Liver (tissue), 9 donors: ENCODE data around the gene ATP2B1. TPM values are rescaled to one million over a fixed set of nuclear protein-coding genes. Genes with fewer than 3 reads are reported as not detected.

Experiments
- DNase-seq: peaks from one replicate; pipeline ENCODE4 v3.0.0-alpha.2; 2017; ENCODE audit warnings: low spot score
- H3K27ac ChIP-seq, 2 donors: one replicate each; pipeline ENCODE4 v1.7.0; 2013; ENCODE audit warnings: inconsistent platforms in 2 of 2, low read length in 2 of 2, control low read depth in 1 of 2, low read depth in 1 of 2, mild to moderate bottlenecking in 1 of 2
- H3K27me3 ChIP-seq, 4 donors: one replicate each; pipeline versions ENCODE4 v1.6.1 to v1.7.0; 2013; ENCODE audit warnings: low read length in 3 of 4, inconsistent platforms in 1 of 4, mild to moderate bottlenecking in 1 of 4, moderate library complexity in 1 of 4; ENCODE audit not compliant: control insufficient read depth in 4 of 4, insufficient read depth in 4 of 4
- H3K36me3 ChIP-seq, 4 donors: one replicate each; pipeline versions ENCODE4 v1.6.1 to v1.7.0; 2013; ENCODE audit warnings: low read length in 3 of 4, mild to moderate bottlenecking in 3 of 4, low read depth in 1 of 4, moderate library complexity in 1 of 4; ENCODE audit not compliant: control insufficient read depth in 4 of 4, insufficient read depth in 3 of 4
- H3K4me1 ChIP-seq, 4 donors: one replicate each; pipeline versions ENCODE4 v1.6.1 to v1.7.0; 2013; ENCODE audit warnings: low read length in 3 of 4, mild to moderate bottlenecking in 3 of 4, moderate library complexity in 1 of 4; ENCODE audit not compliant: control insufficient read depth in 4 of 4, insufficient read depth in 4 of 4
- H3K4me3 ChIP-seq, 3 donors: one replicate each; pipeline versions ENCODE4 v1.6.1 to v1.7.0; 2013; ENCODE audit warnings: low read length in 3 of 3, control low read depth in 1 of 3, low read depth in 1 of 3, mild to moderate bottlenecking in 1 of 3
- H3K9ac ChIP-seq, 2 donors: one replicate each; pipeline ENCODE4 v1.7.0; 2013; ENCODE audit warnings: low read length in 2 of 2, mild to moderate bottlenecking in 2 of 2, moderate library complexity in 2 of 2, control low read depth in 1 of 2, low read depth in 1 of 2
- H3K9me3 ChIP-seq, 4 donors: one replicate each; pipeline versions ENCODE4 v1.6.1 to v1.7.0; 2013; ENCODE audit warnings: low read length in 3 of 4; ENCODE audit not compliant: control insufficient read depth in 4 of 4
- ATF3 ChIP-seq: IDR thresholded peaks from 2 replicates; pipeline ENCODE4 v1.6.1; 2016; ENCODE audit warnings: antibody characterized with exemption
- CTCF ChIP-seq: fragments of 150-350 bp; IDR thresholded peaks from 2 replicates; pipeline ENCODE4 v1.5.1; 2017; ENCODE audit warnings: improper control_type of control experiment, low read depth, low read length; ENCODE audit not compliant: missing input control
- EGR1 ChIP-seq, 2 donors: IDR thresholded peaks; 2 replicates each; pipeline ENCODE4 v1.6.1; 2016 to 2018; ENCODE audit warnings: antibody characterized with exemption in 2 of 2, low read depth in 2 of 2
- FOXA1 ChIP-seq: IDR thresholded peaks from 2 replicates; pipeline ENCODE4 v1.6.1; 2016; ENCODE audit warnings: antibody characterized with exemption
- FOXA2 ChIP-seq: IDR thresholded peaks from 2 replicates; pipeline ENCODE4 v1.6.1; 2016; ENCODE audit warnings: antibody characterized with exemption
- GABPA ChIP-seq, 2 donors: IDR thresholded peaks in 1 of 2; conservative IDR thresholded peaks in 1 of 2; 2 replicates each; pipeline ENCODE4 v1.6.1; 2016; ENCODE audit warnings: antibody characterized with exemption in 2 of 2, mild to moderate bottlenecking in 1 of 2, moderate library complexity in 1 of 2
- HNF4A ChIP-seq, 2 donors: conservative IDR thresholded peaks; 2 replicates each; pipeline ENCODE4 v1.6.1; 2016; ENCODE audit warnings: antibody characterized with exemption in 2 of 2, mild to moderate bottlenecking in 2 of 2
- HNF4G ChIP-seq: IDR thresholded peaks from 2 replicates; pipeline ENCODE4 v1.6.1; 2016; ENCODE audit warnings: antibody characterized with exemption
- JUND ChIP-seq, 2 donors: IDR thresholded peaks; 2 replicates each; pipeline ENCODE4 v1.6.1; 2016; ENCODE audit warnings: antibody characterized with exemption in 2 of 2
- MAX ChIP-seq: IDR thresholded peaks from 2 replicates; pipeline ENCODE4 v1.6.1; 2016; ENCODE audit warnings: antibody characterized with exemption
- NR2F2 ChIP-seq: IDR thresholded peaks from 2 replicates; pipeline ENCODE4 v1.6.1; 2016; ENCODE audit warnings: antibody characterized with exemption
- RAD21 ChIP-seq, 2 donors: IDR thresholded peaks; 2 replicates each; pipeline ENCODE4 v1.6.1; 2016; ENCODE audit warnings: antibody characterized with exemption in 2 of 2, mild to moderate bottlenecking in 2 of 2
- REST ChIP-seq: IDR thresholded peaks from 2 replicates; pipeline ENCODE4 v1.6.1; 2016; ENCODE audit warnings: antibody characterized with exemption, mild to moderate bottlenecking
- RXRA ChIP-seq, 2 donors: IDR thresholded peaks; 2 replicates each; pipeline ENCODE4 v1.6.1; 2017 to 2018; ENCODE audit warnings: antibody characterized with exemption in 2 of 2, mild to moderate bottlenecking in 1 of 2
- SP1 ChIP-seq: IDR thresholded peaks from 2 replicates; pipeline ENCODE4 v1.6.1; 2018; ENCODE audit warnings: antibody characterized with exemption, mild to moderate bottlenecking
- TAF1 ChIP-seq: conservative IDR thresholded peaks from 2 replicates; pipeline ENCODE4 v1.6.1; 2016; ENCODE audit warnings: antibody characterized with exemption, mild to moderate bottlenecking
- YY1 ChIP-seq: IDR thresholded peaks from 2 replicates; pipeline ENCODE4 v1.6.1; 2016; ENCODE audit warnings: antibody characterized with exemption, mild to moderate bottlenecking
- ZBTB33 ChIP-seq: IDR thresholded peaks from 2 replicates; pipeline ENCODE4 v1.6.1; 2016; ENCODE audit warnings: antibody characterized with exemption
- WGBS: extraction: QIAGEN DNeasy Blood & Tissue Kit; methylation state at CpG from one replicate; pipeline ENCODE4 v1.1.7; 2013; 5-methylcytosine and 5-hydroxymethylcytosine counted together
- polyA plus RNA-seq, 2 donors: library from polyadenylated mRNA; stranded (reverse) in 1 of 2; unstranded in 1 of 2; fragments of 200-250 nt in 1 of 2; fragments of >200 nt in 1 of 2; fragmentation: Nextera tagmentation in 1 of 2; extraction: Ambion mirVana in 1 of 2; gene quantifications; one replicate each; pipeline versions ENCODE4 v1.2.1 to v1.2.3, GENCODE V29; 2013 to 2015
- total RNA-seq, 2 donors: library from RNA; depleted of rRNA; stranded (reverse); fragments of >200 nt; gene quantifications; one replicate each; pipeline ENCODE4 v1.2.3, GENCODE V29; 2014
- donor health status: healthy.
- donor health status: healthy.
- donor health status: healthy.
- donor health status: healthy.
- donor health status: healthy.

ATP2B1 gene
- total and polyA plus RNA-seq, 4 donors: 7.3 to 41.1 (median 22.8) TPM

GRCh38 chr12:89729946-89730459 lies 21.4 kb upstream of the ATP2B1 start:
- H3K4me1 ChIP-seq: no peaks in the 10 kb centered on the region
- H3K36me3 ChIP-seq: no peaks in the 10 kb centered on the region
- H3K9me3 ChIP-seq: peaks cover 0 to 2% (median 0%) of the 10 kb centered on the region in 4 donors
- WGBS: 66% methylated on average over 4 of the region's 4 CpGs
- H3K27ac ChIP-seq: no peak overlapping the region
- no peaks in the 10 kb centered on the region for H3K27me3 ChIP-seq
- DNase-seq: no peak
- no peak for TF ChIP-seq SP1
- no peak for TF ChIP-seq FOXA2
- TF ChIP-seq JUND (IDR thresholded peaks at IDR 0.05): no peak
- TF ChIP-seq MAX: no peak
- no peak for TF ChIP-seq CTCF
- no peak for TF ChIP-seq TAF1
- no peak for TF ChIP-seq ATF3
- no peak for TF ChIP-seq NR2F2
- TF ChIP-seq EGR1 (IDR thresholded peaks at IDR 0.05; ENCODE audit: low read depth in 2 of 2): no peak
- no peak for TF ChIP-seq HNF4G
- no peak for TF ChIP-seq YY1
- no peak for TF ChIP-seq RAD21 (IDR thresholded peaks at IDR 0.05)
- no peak for TF ChIP-seq GABPA (IDR thresholded peaks at IDR 0.05 in 1 of 2, conservative IDR thresholded peaks at IDR 0.05 in 1 of 2)
- no peak for TF ChIP-seq ZBTB33
- TF ChIP-seq FOXA1: no peak
- no peak for TF ChIP-seq HNF4A (conservative IDR thresholded peaks at IDR 0.05)
- TF ChIP-seq REST: no peak
- no peak for TF ChIP-seq RXRA (IDR thresholded peaks at IDR 0.05)
- no peak overlapping the region for H3K4me3 ChIP-seq
- no peak overlapping the region for H3K9ac ChIP-seq
